Epithelial cell of proximal tubule (primary cell): ENCODE results near the gene HMGCLL1. TPM values are rescaled to one million over a fixed set of nuclear protein-coding genes. Genes with fewer than 3 reads are reported as not detected.

ENCODE experiments used
- DNase-seq: peaks from one replicate; pipeline ENCODE4 v3.0.0-alpha.2; 2011; ENCODE audit warnings: low read depth
- H3K4me3 ChIP-seq: 2 replicates; pipeline ENCODE4 v1.5.1; 2011; ENCODE audit warnings: low read depth, mild to moderate bottlenecking, low read length
- total RNA-seq: library from RNA; depleted of rRNA; stranded (reverse); fragments of >200 nt; gene quantifications from 2 replicates; pipeline ENCODE4 v1.2.3, GENCODE V29; 2015
- TF ChIP-seq, protein P1 (sequence below): conservative IDR thresholded peaks from 2 replicates; pipeline ENCODE4 v1.5.1; 2012; ENCODE audit warnings: low read depth, mild to moderate bottlenecking, low read length

HMGCLL1 gene
- total RNA-seq, 1 donor from 2014 or later = 0.06 TPM

DNA sequence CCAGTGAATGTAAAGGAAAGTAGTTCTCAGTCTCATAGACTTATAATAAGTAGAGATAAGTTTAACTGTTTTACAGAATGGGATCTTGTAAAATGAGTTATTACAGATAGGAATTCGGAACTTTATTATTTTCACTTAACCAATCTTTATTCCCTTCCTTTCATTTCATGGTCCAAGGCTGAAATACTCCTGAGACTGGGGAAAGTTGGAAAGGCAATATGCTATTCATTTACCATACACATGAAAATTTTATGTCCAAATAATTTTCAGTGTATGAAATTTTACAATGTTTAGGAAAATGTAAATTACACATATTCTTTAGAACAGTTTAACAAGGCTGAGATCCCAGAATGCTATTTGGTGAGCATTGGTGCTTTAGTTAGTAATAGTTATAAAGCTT lies 62.3 kb downstream of the HMGCLL1 start:
- TF ChIP-seq, protein P1, sequence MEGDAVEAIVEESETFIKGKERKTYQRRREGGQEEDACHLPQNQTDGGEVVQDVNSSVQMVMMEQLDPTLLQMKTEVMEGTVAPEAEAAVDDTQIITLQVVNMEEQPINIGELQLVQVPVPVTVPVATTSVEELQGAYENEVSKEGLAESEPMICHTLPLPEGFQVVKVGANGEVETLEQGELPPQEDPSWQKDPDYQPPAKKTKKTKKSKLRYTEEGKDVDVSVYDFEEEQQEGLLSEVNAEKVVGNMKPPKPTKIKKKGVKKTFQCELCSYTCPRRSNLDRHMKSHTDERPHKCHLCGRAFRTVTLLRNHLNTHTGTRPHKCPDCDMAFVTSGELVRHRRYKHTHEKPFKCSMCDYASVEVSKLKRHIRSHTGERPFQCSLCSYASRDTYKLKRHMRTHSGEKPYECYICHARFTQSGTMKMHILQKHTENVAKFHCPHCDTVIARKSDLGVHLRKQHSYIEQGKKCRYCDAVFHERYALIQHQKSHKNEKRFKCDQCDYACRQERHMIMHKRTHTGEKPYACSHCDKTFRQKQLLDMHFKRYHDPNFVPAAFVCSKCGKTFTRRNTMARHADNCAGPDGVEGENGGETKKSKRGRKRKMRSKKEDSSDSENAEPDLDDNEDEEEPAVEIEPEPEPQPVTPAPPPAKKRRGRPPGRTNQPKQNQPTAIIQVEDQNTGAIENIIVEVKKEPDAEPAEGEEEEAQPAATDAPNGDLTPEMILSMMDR = no peak
- DNase-seq = no peak
- H3K4me3 ChIP-seq = no peak overlapping the region

DNA sequence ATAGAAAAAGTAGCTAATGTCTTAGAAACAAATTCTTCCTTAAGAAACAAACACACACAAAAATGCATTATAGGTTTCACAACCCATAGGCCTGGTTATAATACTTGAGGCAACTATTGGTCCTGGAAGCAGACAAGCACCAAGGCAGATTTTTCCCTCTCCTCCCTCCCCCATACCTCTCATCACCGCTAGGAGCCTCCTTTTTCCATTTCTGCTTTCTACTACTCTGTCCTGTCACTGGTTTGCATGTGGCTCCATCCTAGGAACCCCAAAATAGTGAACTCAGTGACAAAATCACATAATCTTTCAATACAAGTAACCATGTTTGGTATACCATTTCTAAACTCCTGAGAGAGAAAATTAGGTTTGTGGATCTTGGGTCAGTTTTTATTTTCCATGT lies 66.1 kb downstream of the HMGCLL1 start:
- TF ChIP-seq, protein P1 = peak; percentile 23
- H3K4me3 ChIP-seq = no peak overlapping the region
- no peak for DNase-seq

DNA sequence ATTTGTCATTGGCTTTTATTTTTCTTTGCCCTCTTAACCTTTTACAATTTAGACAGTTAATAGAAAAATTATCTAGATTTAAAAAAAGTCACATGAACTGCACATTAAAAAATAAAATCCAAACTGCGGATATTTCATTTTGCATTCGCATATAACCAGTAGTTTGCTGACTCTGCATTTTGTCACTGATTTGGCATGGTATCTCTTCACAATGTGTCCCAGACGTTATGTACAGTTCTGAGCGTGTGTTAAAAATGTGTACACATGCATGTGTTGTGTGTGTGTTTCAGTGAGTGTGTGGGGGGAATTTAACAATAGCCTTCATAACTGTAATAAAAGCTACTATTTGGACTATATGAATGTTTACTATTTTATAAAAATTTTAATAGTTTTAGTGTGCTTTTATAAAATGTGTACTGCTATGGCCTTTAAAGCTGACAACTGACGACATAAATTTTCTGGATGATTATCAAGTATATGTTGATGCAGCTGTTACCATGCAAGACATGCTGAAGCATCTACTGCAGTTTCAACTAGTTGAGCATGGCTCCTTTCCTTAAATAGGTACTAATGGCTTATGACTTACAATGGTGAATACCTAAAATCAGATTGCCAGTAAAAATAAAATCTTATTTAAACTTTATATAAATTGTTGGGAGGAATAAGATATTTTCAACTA lies 67.7 kb downstream of the HMGCLL1 start:
- no peak overlapping the region for H3K4me3 ChIP-seq
- no peak for DNase-seq
- TF ChIP-seq, protein P1 = no peak

DNA sequence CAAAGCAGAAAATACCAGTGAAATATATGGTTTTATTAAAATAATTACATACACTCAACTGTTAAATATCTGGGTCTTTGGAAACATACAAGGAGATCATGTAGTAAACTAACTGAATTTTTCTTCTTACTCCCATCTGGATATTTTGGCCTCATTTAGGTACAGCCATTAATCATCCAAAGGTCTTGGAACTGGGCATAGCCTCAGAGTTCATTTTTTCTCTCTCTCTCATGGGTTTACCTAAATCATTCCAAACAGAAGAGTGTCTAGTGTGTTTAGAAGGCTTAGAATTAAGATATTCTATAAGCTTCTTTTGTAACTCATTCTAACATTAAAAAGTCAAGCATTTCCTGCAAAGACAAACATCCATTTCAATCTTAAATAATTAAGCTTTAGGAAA lies 79.4 kb downstream of the HMGCLL1 start:
- H3K4me3 ChIP-seq = no peak overlapping the region
- TF ChIP-seq, protein P1 = no peak
- no peak for DNase-seq

DNA sequence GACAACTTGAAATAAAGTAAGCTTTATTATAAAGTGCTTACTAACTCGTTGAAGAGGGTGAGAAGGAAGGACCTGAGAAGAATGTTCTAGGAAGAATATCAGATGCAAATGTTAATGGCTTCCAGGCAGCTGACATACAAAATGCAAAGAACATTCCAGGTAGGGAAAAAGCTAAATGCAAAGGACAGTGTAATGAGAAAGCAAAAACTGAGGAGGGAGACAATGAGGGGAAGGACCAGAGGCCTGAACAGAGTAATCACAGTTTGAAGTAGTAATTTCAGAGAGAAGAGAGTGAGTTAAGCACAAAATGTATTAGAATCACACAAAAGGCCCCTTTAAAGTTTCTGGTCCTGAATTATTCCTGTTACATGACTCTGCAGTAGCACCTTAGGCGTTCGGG lies 81.3 kb downstream of the HMGCLL1 start:
- TF ChIP-seq, protein P1 = no peak
- no peak overlapping the region for H3K4me3 ChIP-seq
- no peak for DNase-seq

- TF ChIP-seq, protein P1 = no peak
- no peak for DNase-seq
- H3K4me3 ChIP-seq = no peak overlapping the region
These were observed 82.8 kb downstream of the HMGCLL1 start for GRCh38 chr6:55496201-55496600.

- TF ChIP-seq, protein P1 = no peak
- no peak overlapping the region for H3K4me3 ChIP-seq
- DNase-seq = no peak
These were observed 83.7 kb downstream of the HMGCLL1 start for GRCh38 chr6:55495277-55495676.
